ENCODE results near the gene CRAMP1.
"Not testable (repeated sequence)": the region's sequence is repeated elsewhere in the genome, so short reads cannot be mapped to it uniquely, and the experiment has no call there.

Gene CRAMP1

DNA sequence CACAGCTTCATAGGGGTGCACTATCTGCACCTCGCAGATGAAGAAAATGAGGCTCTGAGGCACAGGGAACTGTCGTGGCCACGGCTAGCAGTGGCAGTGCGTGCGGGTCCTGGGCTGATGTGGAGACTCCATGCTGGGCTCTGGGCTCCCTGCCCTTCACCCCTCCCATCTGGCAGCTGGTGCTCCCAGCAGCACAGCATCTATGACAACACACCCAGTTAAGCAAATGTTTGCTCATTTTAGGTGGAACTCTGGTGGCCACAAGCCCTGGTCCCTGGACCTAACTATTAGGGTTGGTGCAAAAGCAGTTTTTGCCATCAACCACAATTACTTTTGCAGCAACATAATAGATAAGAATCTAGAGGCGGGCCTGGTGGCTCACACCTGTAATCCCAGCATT is 31.2 kb upstream of the CRAMP1 start:
- Histone ChIP-seq H3K9me3 (ENCODE audit: low read length) (no peaks in the 10 kb centered on the region), H3K4me1 (ENCODE audit: insufficient read depth, low read length) (peaks cover 16% of the 10 kb centered on the region), H3K4me3 (ENCODE audit: low read length) (no peak overlapping the region), H2AFZ (ENCODE audit: low read depth, low read length) (no peak overlapping the region), H3K36me3 (ENCODE audit: insufficient read depth, low read length) (peaks cover 58% of the 10 kb centered on the region), H3K27me3 (ENCODE audit: insufficient read depth, low read length) (no peaks in the 10 kb centered on the region)

DNA sequence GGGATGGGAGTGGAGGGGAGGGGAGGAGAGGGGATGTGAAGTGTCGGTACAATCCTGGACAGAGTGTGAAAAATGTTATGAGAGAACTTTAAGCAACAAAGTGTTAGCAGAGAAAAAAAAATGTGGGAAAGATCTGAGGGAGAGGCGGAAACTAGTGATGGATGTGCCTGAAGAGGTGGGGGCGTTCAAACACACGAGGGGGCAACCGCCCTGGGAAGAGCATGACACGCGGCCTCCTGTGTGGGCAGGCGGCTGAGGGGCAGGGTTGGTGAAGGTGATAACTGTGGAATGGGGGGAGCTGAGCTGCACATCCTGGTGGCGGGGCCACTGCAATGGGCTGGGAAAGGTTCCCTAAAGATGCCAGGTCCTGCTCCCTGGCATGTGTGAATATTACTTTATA is 30.4 kb upstream of the CRAMP1 start:
- Histone ChIP-seq H3K36me3 (ENCODE audit: insufficient read depth, low read length) (peaks cover 63% of the 10 kb centered on the region), H2AFZ (ENCODE audit: low read depth, low read length) (no peak overlapping the region), H3K4me3 (ENCODE audit: low read length) (no peak overlapping the region), H3K4me1 (ENCODE audit: insufficient read depth, low read length) (peaks cover 16% of the 10 kb centered on the region), H3K27me3 (ENCODE audit: insufficient read depth, low read length) (no peaks in the 10 kb centered on the region), H3K9me3 (ENCODE audit: low read length) (no peaks in the 10 kb centered on the region)

DNA sequence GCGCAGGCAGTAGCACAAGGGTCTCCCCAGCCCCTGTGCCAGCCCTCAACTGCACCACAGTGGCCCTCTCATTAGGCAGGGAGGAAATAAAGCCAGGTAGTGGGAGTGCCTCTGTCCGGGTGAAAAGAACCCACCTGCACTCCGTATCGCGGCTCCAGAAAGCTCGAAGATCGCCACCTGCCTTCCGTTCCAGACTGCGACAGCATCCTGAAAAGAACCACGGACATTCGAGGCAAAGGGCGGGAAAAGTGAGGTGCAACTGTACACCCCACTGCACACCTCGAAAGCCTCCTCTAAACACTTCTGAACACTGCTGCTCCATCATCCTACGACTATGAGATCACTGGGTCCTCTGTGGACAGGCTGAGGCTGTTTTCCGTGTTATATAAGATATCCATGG is 29.0 kb upstream of the CRAMP1 start:
- H3K4me1 ChIP-seq (ENCODE audit: insufficient read depth, low read length): peaks cover 16% of the 10 kb centered on the region
- H3K9me3 ChIP-seq (ENCODE audit: low read length): no peaks in the 10 kb centered on the region
- no peak overlapping the region for H3K4me3 ChIP-seq (ENCODE audit: low read length)
- peaks cover 65% of the 10 kb centered on the region for H3K36me3 ChIP-seq (ENCODE audit: insufficient read depth, low read length)
- H2AFZ ChIP-seq (ENCODE audit: low read depth, low read length): no peak overlapping the region
- H3K27me3 ChIP-seq (ENCODE audit: insufficient read depth, low read length): no peaks in the 10 kb centered on the region

DNA sequence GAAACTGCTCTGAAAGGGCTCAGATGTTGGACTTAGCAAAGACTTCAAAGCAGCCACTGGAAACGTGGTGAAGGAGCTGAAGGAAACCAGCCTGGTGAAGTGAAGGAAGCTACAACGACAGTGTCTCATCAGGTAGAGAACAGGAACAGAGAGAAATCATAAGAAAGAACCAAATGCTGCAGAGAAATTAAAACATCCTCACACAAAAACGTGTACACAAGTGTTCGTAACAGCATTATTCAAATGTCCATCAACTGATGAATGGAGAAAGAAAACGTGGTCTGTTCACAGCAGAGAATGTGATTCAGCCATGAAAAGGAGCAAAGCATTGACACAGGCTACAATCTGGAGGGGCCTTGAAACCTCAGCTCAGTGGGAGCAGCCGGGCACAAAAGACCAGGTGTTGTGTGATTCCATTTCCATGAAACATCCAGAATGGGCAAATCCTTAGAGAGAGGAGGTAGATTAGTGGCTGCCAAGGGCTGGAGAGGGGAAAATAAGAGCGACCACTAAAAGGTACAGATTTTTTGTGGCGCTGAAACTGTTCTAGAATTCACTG is 27.2 kb upstream of the CRAMP1 start:
- H3K27me3 ChIP-seq (ENCODE audit: insufficient read depth, low read length): no peaks in the 10 kb centered on the region
- H3K4me3 ChIP-seq (ENCODE audit: low read length): no peak overlapping the region
- H3K4me1 ChIP-seq (ENCODE audit: insufficient read depth, low read length): peaks cover 16% of the 10 kb centered on the region
- H3K36me3 ChIP-seq (ENCODE audit: insufficient read depth, low read length): peaks cover 63% of the 10 kb centered on the region
- H3K9me3 ChIP-seq (ENCODE audit: low read length): no peaks in the 10 kb centered on the region
- peak overlapping the region; percentile 2 for H2AFZ ChIP-seq (ENCODE audit: low read depth, low read length)

DNA sequence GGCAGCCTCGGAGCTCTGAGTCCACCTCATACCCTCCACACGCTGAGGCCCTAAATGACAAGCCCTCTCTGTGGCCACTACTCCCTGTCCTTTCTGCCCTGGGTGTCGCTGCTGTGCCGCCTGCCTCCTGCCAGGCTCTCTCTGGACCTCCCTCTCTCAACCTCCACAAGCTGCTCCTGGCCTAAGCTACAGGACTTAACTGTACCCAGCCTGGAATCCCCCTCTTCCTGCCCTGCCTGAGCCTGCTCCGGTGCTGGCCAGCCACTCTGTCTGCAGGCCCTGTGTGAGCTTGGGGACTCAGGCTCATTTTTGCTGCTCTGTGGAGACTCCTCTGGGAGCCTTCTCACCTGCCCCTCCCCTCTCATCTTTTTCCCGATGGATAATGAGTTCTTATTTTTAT is 21.8 kb upstream of the CRAMP1 start:
- H3K4me3 ChIP-seq (ENCODE audit: low read length): no peak overlapping the region
- H3K27me3 ChIP-seq (ENCODE audit: insufficient read depth, low read length): no peaks in the 10 kb centered on the region
- peaks cover 2% of the 10 kb centered on the region for H3K4me1 ChIP-seq (ENCODE audit: insufficient read depth, low read length)
- H2AFZ ChIP-seq (ENCODE audit: low read depth, low read length): no peak overlapping the region
- no peaks in the 10 kb centered on the region for H3K9me3 ChIP-seq (ENCODE audit: low read length)
- peaks cover 61% of the 10 kb centered on the region for H3K36me3 ChIP-seq (ENCODE audit: insufficient read depth, low read length)

DNA sequence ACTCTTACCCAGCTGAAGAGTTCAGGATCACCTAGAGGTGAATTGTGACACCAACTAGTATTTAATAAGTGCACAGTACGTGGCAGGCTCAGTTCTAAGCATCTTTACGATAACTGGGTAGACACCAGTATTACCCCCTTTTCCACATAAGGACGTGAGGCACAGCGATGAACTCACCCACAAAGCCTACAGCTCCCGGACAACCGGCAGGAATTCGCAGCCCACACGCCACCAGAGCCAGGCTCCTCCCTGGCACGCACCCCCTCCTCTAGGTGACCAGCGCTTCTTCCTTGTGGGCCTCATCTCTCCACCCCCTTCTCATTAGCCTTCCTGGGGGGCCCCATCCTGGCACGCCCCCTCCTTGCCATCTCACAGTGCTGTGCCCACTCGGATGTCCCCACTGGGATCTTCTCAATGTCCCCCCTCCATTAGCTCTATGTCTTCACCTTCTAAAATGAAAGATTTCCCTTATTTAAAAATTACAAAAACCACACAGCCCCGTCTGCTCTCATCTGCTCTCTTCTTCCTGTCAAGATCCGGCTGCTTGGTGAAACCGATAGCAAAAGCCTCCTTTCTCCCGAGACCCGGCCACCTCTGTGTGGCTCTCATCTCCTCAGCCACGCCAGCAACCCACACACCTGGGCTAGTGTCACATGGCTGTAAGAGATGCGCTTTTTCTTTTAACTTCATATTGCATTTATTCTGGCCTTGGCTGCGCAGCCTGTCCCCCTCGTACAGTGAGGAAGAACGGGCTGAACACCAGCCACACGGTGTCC is 21.0 kb upstream of the CRAMP1 start:
- Histone ChIP-seq H3K9me3 (ENCODE audit: low read length) (no peaks in the 10 kb centered on the region), H3K36me3 (ENCODE audit: insufficient read depth, low read length) (peaks cover 61% of the 10 kb centered on the region), H3K4me3 (ENCODE audit: low read length) (no peak overlapping the region), H3K27me3 (ENCODE audit: insufficient read depth, low read length) (no peaks in the 10 kb centered on the region), H2AFZ (ENCODE audit: low read depth, low read length) (no peak overlapping the region), H3K4me1 (ENCODE audit: insufficient read depth, low read length) (no peaks in the 10 kb centered on the region)

DNA sequence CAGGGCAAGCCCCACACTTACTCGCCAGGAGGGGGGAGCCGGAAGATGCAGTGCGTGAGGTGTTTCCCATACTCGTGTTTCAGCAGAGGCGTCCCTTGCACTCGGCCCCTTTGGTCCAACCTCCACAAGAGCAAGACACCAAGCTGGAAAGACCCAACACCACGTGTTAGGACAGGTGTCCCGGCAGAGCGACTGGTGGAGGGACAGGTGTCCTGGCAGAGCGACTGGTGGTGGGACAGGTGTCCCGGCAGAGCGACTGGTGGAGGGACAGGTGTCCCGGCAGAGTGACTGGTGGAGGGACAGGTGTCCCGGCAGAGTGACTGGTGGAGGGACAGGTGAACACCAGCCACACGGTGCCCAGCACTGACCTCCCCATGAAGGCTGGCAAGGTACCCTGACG is 19.7 kb upstream of the CRAMP1 start:
- Histone ChIP-seq H3K27me3 (ENCODE audit: insufficient read depth, low read length) (no peaks in the 10 kb centered on the region), H3K36me3 (ENCODE audit: insufficient read depth, low read length) (peaks cover 58% of the 10 kb centered on the region), H3K9me3 (ENCODE audit: low read length) (peaks cover 10% of the 10 kb centered on the region), H3K4me1 (ENCODE audit: insufficient read depth, low read length) (no peaks in the 10 kb centered on the region), H2AFZ (ENCODE audit: low read depth, low read length) (no peak overlapping the region), H3K4me3 (ENCODE audit: low read length) (no peak overlapping the region)

DNA sequence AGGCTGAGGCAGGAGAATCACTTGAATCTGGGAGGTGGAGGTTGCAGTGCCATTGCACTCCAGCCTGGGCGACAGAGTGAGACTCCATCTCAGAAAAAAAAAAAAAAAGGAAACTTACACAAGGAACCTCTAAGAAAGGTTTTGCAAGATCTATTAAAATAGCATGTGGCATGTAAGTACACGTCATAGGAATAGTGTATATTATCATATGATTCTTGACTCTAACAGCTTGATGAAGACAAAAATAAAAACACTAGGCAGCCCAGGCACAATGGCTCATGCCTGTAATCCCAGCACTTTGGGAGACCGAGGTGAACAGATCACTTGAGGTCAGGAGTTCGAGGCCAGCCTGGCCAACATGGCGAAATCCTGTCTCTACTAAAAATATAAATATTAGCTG is 16.6 kb upstream of the CRAMP1 start:
- Histone ChIP-seq H3K9me3 (ENCODE audit: low read length) (peaks cover 14% of the 10 kb centered on the region), H3K36me3 (ENCODE audit: insufficient read depth, low read length) (peaks cover 39% of the 10 kb centered on the region)
- not testable (repeated sequence) for H2AFZ ChIP-seq (ENCODE audit: low read depth, low read length); H3K4me3 ChIP-seq (ENCODE audit: low read length); H3K27me3 ChIP-seq (ENCODE audit: insufficient read depth, low read length); H3K4me1 ChIP-seq (ENCODE audit: insufficient read depth, low read length)

DNA sequence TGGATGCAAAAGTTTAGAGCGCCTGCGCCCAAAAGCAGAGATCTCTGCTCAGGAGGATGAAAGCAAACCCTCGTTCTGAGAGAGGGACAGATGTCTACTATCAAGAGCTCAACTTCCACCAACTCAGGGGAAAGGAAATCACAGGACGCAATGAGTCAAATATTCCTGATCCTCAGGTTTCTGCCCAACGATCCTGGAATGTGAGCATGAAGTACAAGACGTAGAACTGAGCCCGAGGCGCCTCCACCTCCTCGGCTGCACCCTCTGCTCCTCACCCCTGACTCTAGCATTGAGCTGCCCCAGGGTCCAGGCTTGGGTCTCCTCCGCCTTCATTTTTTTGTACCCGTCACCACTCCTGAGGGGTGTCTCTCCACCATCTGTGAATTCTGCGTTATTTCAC is 15.6 kb upstream of the CRAMP1 start:
- Histone ChIP-seq H3K9me3 (ENCODE audit: low read length) (peaks cover 14% of the 10 kb centered on the region), H2AFZ (ENCODE audit: low read depth, low read length) (no peak overlapping the region)

DNA sequence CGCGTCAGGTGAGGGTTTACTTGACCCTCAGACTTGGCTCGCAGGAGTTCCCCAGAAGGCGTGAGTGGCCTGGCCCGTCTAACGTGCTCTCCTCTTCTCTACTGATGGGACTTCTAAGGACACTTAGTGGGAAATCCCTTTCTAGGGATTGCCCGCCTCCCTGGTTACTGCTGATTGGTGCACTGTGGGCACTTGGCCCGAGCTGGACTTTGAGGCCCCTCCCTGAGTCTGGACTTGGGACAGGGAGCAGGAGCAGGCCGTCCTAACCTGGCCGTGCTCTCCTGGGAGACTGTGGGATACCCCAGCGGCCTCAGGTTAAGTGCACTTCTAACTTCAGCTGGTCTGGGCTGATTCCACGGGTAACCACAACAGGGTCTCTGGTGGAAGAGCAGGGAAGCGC is 15.0 kb upstream of the CRAMP1 start:
- no peaks in the 10 kb centered on the region for H3K4me1 ChIP-seq (ENCODE audit: insufficient read depth, low read length)
- H3K4me3 ChIP-seq (ENCODE audit: low read length): no peak overlapping the region
- H3K27me3 ChIP-seq (ENCODE audit: insufficient read depth, low read length): no peaks in the 10 kb centered on the region
- H2AFZ ChIP-seq (ENCODE audit: low read depth, low read length): no peak overlapping the region
- H3K36me3 ChIP-seq (ENCODE audit: insufficient read depth, low read length): peaks cover 45% of the 10 kb centered on the region
- H3K9me3 ChIP-seq (ENCODE audit: low read length): peaks cover 14% of the 10 kb centered on the region

More for the DNA sequence above, 15.6 kb upstream of the CRAMP1 start:
- H3K27me3 ChIP-seq (ENCODE audit: insufficient read depth, low read length): no peaks in the 10 kb centered on the region
- peaks cover 44% of the 10 kb centered on the region for H3K36me3 ChIP-seq (ENCODE audit: insufficient read depth, low read length)
- no peak overlapping the region for H3K4me3 ChIP-seq (ENCODE audit: low read length)
- H3K4me1 ChIP-seq (ENCODE audit: insufficient read depth, low read length): no peaks in the 10 kb centered on the region

DNA sequence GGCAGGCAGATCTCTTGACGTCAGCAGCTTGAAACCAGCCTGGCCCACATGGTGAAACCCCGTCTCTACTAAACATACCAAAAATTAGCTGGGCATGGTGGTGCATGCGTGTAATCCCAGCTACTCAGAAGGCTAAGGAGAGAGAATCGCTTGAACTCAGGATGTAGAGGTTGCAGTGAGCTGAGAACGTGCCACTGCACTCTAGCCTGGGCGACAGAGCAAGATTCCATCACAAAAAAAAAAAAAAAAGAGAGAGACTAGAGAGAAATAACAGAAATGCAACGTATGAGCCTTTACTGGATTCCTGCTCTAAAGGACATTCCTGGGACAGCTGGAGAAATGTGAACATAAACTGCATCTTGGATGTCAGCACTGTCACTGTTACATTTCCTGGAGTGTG is 11.1 kb upstream of the CRAMP1 start:
- Histone ChIP-seq H3K27me3 (ENCODE audit: insufficient read depth, low read length) (no peaks in the 10 kb centered on the region), H3K4me1 (ENCODE audit: insufficient read depth, low read length) (no peaks in the 10 kb centered on the region), H3K36me3 (ENCODE audit: insufficient read depth, low read length) (peaks cover 36% of the 10 kb centered on the region), H2AFZ (ENCODE audit: low read depth, low read length) (no peak overlapping the region), H3K4me3 (ENCODE audit: low read length) (no peak overlapping the region), H3K9me3 (ENCODE audit: low read length) (peaks cover 14% of the 10 kb centered on the region)

DNA sequence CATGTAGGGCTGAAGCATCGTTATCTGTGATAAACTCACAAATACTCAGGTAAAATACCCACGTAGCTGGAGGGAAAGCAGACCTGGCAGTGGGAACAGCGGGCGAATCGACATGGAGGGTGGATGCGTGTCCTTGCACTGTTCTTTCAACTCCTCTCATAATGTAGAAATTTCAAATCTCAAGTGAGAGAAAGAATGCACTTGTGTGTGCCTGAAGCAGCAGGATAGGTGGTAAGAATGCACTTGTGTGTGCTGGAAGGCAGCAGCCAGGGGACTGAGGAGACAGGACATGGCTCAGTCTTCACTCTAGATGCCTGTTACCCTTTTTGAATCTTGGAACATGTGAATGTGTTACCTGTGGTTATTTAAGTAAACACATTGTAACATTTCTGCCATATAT is 10.7 kb upstream of the CRAMP1 start:
- Histone ChIP-seq H3K4me1 (ENCODE audit: insufficient read depth, low read length) (no peaks in the 10 kb centered on the region), H3K36me3 (ENCODE audit: insufficient read depth, low read length) (peaks cover 34% of the 10 kb centered on the region), H3K4me3 (ENCODE audit: low read length) (no peak overlapping the region), H2AFZ (ENCODE audit: low read depth, low read length) (no peak overlapping the region), H3K9me3 (ENCODE audit: low read length) (peaks cover 13% of the 10 kb centered on the region), H3K27me3 (ENCODE audit: insufficient read depth, low read length) (no peaks in the 10 kb centered on the region)

DNA sequence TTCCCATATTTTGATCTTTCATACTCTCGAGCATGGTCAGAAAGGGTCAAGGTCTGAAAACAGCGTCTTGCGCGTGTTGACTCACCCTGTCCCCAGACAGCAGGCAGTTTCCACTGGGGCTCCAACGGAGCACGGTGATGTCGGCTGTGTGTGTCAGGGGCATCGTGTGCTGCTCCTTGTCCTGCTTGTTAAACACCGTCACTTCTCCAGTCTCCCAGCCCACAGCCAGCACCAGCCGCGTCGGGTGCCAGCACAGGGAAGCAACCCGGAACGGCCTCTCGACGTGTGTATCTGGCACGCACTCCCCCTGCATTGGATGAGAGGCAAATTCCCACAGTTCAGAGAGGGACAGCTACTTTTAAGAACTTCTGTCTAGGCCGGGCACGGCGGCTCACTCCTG is 9.9 kb upstream of the CRAMP1 start:
- no peak overlapping the region for H2AFZ ChIP-seq (ENCODE audit: low read depth, low read length)
- H3K27me3 ChIP-seq (ENCODE audit: insufficient read depth, low read length): no peaks in the 10 kb centered on the region
- H3K9me3 ChIP-seq (ENCODE audit: low read length): peaks cover 6% of the 10 kb centered on the region
- H3K4me3 ChIP-seq (ENCODE audit: low read length): no peak overlapping the region
- no peaks in the 10 kb centered on the region for H3K4me1 ChIP-seq (ENCODE audit: insufficient read depth, low read length)
- peaks cover 35% of the 10 kb centered on the region for H3K36me3 ChIP-seq (ENCODE audit: insufficient read depth, low read length)

DNA sequence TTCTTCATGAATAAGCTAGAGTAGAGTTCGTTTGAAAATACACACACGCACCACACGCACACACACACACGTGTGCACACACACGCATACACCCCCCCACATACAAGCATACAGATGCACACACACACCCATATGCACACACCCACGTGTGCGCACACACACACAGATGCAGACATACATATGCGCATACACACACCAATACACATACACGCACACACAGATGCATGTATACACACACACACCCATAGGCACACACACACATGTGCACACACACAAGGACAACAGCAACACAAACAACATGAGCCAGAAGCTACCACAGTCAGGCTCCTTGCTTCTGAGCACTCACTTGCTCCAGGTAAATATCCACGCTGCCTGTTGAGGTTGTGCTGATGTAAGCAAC is 5.4 kb upstream of the CRAMP1 start:
- H3K4me3 ChIP-seq (ENCODE audit: low read length): no peak overlapping the region

More for the DNA sequence above, 5.4 kb upstream of the CRAMP1 start:
- Histone ChIP-seq H2AFZ (ENCODE audit: low read depth, low read length) (no peak overlapping the region), H3K9me3 (ENCODE audit: low read length) (no peaks in the 10 kb centered on the region), H3K36me3 (ENCODE audit: insufficient read depth, low read length) (peaks cover 27% of the 10 kb centered on the region), H3K4me1 (ENCODE audit: insufficient read depth, low read length) (peaks cover 12% of the 10 kb centered on the region), H3K27me3 (ENCODE audit: insufficient read depth, low read length) (no peaks in the 10 kb centered on the region)

Data from neuron (in vitro differentiated cells).